Measurements from ENCODE around the gene RNF19B. TPM values are rescaled to one million over a fixed set of nuclear protein-coding genes. Genes with fewer than 3 reads are reported as not detected.
A peak's percentile ranks its signal among the peaks of the same experiment; 100 is the strongest.

The RNF19B gene
- total RNA-seq, 1 donor from 2014 or later = 18.7 TPM

DNA sequence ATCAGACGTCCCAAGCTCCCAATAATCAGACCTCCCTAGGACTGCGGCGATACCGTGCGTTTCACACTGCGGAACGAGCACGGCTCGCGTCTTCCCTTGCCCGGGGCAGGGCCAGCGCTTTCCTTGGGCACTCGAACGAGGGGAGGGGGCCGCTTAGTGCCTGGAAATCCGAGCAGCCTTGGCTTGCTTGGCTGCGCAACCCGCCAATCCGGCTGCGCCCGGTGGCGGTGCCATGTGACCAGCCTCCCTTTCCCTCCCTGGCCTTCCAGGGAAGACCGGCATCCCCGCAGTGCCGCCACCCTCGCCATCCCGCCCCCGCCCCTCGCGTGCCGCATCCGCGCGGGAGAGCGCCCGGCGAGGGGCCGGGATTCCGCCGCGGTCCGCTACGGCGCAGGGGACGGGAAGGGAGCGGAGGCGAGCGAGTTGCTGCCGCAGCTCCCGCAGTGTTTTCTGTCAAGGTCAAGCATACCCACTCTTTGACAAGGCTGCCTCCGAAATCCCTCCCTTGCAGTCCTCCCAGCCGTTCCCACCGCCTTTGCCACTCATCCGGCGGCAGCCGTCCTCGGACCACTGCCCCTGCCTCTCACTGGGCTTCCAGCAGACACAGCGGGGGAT is 8.3 kb upstream of the RNF19B start:
- Mint-ChIP-seq H3K9me3 (ENCODE audit: unreplicated experiment) (peaks cover 10% of the 10 kb centered on the region), H3K36me3 (ENCODE audit: unreplicated experiment) (peaks cover 13% of the 10 kb centered on the region), H3K4me3 (ENCODE audit: unreplicated experiment) (peak overlapping the region; percentile 89), H3K27me3 (ENCODE audit: unreplicated experiment) (peaks cover 17% of the 10 kb centered on the region), H3K4me1 (ENCODE audit: low read depth, unreplicated experiment) (peaks cover 5% of the 10 kb centered on the region), H3K27ac (ENCODE audit: unreplicated experiment) (peak overlapping the region; percentile 90)
- TF ChIP-seq, protein P1, sequence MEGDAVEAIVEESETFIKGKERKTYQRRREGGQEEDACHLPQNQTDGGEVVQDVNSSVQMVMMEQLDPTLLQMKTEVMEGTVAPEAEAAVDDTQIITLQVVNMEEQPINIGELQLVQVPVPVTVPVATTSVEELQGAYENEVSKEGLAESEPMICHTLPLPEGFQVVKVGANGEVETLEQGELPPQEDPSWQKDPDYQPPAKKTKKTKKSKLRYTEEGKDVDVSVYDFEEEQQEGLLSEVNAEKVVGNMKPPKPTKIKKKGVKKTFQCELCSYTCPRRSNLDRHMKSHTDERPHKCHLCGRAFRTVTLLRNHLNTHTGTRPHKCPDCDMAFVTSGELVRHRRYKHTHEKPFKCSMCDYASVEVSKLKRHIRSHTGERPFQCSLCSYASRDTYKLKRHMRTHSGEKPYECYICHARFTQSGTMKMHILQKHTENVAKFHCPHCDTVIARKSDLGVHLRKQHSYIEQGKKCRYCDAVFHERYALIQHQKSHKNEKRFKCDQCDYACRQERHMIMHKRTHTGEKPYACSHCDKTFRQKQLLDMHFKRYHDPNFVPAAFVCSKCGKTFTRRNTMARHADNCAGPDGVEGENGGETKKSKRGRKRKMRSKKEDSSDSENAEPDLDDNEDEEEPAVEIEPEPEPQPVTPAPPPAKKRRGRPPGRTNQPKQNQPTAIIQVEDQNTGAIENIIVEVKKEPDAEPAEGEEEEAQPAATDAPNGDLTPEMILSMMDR (IDR thresholded peaks at IDR 0.05; ENCODE audit: partially characterized antibody, unreplicated experiment) = no peak
- DNase-seq = peak; percentile 78

DNA sequence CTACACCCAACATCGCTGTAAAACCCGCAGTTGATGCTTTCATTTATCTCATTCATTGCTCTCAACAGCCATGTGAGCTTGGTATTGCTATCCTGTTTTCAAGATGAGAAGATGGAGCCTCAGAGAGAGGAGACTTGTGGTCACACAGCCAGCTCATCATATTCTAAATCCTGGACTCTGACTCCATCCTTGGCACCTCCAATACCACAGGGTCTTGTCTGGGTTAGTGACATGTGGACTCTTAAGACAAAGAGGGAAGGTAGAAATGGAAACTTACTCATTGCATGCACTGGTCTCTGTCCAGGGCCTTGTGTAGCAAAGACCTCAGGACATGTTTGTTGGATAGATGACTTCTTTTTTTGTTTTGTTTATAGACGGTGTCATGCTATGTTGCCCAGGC is 7.0 kb upstream of the RNF19B start:
- peak overlapping the region; percentile 84 for H3K4me3 Mint-ChIP-seq (ENCODE audit: unreplicated experiment)

DNA sequence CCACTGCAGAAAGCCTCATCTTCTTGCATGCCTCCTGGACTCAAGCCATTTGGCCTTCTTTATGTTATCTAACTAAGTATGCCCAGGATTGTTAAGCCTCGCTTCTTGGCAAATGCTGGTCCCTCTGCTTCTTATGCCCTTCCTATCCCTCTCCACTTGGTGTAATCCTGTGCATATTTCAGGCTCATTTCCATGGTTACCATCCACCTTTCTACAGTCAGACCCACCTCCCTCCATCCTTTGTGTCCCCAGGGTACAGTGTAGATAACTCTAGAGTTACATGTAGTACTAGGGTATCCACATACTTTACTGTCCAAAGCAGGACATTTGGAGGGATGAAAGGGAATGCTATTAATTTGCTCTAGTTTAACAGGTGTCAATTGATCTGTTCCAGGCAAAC is 6.5 kb upstream of the RNF19B start:
- Mint-ChIP-seq H3K27me3 (ENCODE audit: unreplicated experiment) (peaks cover 17% of the 10 kb centered on the region), H3K4me3 (ENCODE audit: unreplicated experiment) (no peak overlapping the region), H3K4me1 (ENCODE audit: low read depth, unreplicated experiment) (peaks cover 5% of the 10 kb centered on the region), H3K9me3 (ENCODE audit: unreplicated experiment) (peaks cover 10% of the 10 kb centered on the region), H3K27ac (ENCODE audit: unreplicated experiment) (no peak overlapping the region), H3K36me3 (ENCODE audit: unreplicated experiment) (peaks cover 13% of the 10 kb centered on the region)
- TF ChIP-seq, protein P1 (IDR thresholded peaks at IDR 0.05; ENCODE audit: partially characterized antibody, unreplicated experiment) = no peak
- no peak for DNase-seq

More for the DNA sequence above, 7.0 kb upstream of the RNF19B start:
- TF ChIP-seq, protein P1 (IDR thresholded peaks at IDR 0.05; ENCODE audit: partially characterized antibody, unreplicated experiment) = no peak
- Mint-ChIP-seq H3K36me3 (ENCODE audit: unreplicated experiment) (peaks cover 13% of the 10 kb centered on the region), H3K27ac (ENCODE audit: unreplicated experiment) (no peak overlapping the region), H3K9me3 (ENCODE audit: unreplicated experiment) (peaks cover 10% of the 10 kb centered on the region), H3K27me3 (ENCODE audit: unreplicated experiment) (peaks cover 17% of the 10 kb centered on the region), H3K4me1 (ENCODE audit: low read depth, unreplicated experiment) (peaks cover 5% of the 10 kb centered on the region)
- DNase-seq = no peak

DNA sequence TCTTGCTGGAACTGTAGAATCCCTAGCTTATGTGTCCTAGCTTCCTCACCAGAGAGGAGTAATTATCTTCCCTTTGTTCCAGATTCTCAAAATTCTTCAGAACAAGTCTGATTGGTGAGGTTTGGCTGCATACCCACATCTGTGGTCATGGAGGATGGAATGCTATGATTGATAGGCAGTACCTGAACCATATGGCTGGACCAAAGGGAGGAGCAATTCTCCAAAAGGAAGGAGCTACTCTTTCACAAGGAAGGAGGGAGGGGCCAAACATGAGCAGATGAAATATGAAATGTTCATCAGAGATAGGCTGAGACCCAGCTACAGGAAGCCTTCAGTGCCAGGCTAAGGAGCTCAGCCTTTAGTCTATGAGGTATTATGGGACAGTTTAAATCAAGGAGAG is 5.0 kb upstream of the RNF19B start:
- peaks cover 13% of the 10 kb centered on the region for H3K36me3 Mint-ChIP-seq (ENCODE audit: unreplicated experiment)
- H3K27ac Mint-ChIP-seq (ENCODE audit: unreplicated experiment) = no peak overlapping the region
- peaks cover 7% of the 10 kb centered on the region for H3K4me1 Mint-ChIP-seq (ENCODE audit: low read depth, unreplicated experiment)
- no peak overlapping the region for H3K4me3 Mint-ChIP-seq (ENCODE audit: unreplicated experiment)
- DNase-seq = no peak
- TF ChIP-seq, protein P1 (IDR thresholded peaks at IDR 0.05; ENCODE audit: partially characterized antibody, unreplicated experiment) = no peak
- H3K9me3 Mint-ChIP-seq (ENCODE audit: unreplicated experiment) = peaks cover 9% of the 10 kb centered on the region
- H3K27me3 Mint-ChIP-seq (ENCODE audit: unreplicated experiment) = peaks cover 15% of the 10 kb centered on the region

DNA sequence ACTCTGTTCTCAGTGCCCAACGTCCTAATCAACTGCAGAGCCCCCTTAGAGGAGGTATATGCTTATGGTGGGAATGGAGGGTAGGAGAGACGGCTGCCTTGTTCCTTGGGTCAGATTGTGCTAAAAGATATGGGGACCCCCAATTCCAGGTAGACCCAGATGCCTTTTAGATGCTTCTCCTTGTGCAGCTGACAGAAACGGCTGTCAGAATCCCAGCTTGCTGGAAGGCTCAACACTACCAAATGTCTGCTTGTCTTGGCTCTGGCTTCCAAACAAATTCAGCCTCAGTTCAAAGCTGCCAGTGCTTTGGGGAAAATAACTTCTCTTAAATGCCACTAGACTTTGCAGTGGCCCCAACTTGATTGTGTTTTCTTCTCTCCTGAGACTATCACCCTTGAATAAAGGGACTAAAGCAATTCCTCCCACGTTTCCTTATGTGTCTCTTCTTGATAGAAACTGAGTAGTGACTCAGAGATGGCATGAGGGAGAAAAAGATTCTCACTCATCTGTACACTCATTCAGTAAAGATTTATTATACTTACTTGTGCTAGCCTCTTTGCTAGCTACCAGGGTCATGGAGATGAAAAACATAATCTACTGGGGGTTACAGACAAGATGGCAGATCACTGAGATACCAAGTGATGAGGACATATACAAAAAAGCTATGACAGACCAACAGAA is 3.4 kb upstream of the RNF19B start:
- DNase-seq = no peak
- Mint-ChIP-seq H3K9me3 (ENCODE audit: unreplicated experiment) (peaks cover 11% of the 10 kb centered on the region), H3K36me3 (ENCODE audit: unreplicated experiment) (peaks cover 13% of the 10 kb centered on the region), H3K27me3 (ENCODE audit: unreplicated experiment) (peaks cover 15% of the 10 kb centered on the region), H3K4me1 (ENCODE audit: low read depth, unreplicated experiment) (peaks cover 10% of the 10 kb centered on the region), H3K4me3 (ENCODE audit: unreplicated experiment) (no peak overlapping the region), H3K27ac (ENCODE audit: unreplicated experiment) (no peak overlapping the region)
- TF ChIP-seq, protein P1 (IDR thresholded peaks at IDR 0.05; ENCODE audit: partially characterized antibody, unreplicated experiment) = no peak

All from glutamatergic neuron (in vitro differentiated cells).